ENCODE data around the gene PLEKHD1. TPM values are rescaled to one million over a fixed set of nuclear protein-coding genes. Genes with fewer than 3 reads are reported as not detected.

Gene PLEKHD1
- 0.03 to 0.07 TPM (median 0.03 TPM) in 3 of 5 replicates, not detected in the others for total RNA-seq (2022; extraction: Qiagen RNA extraction; ENCODE audit: low read depth)

GRCh38 chr14:69484444-69485314 is at the start of gene PLEKHD1:
Gene PLEKHD1, plus strand, starts transcription at chr14:69484728. Its CDS starts 238 bp downstream, at chr14:69484966.

GRCh38 chr14:69574263-69574953 is 89.9 kb downstream of the PLEKHD1 start, which contains the start of gene CCDC177:
Gene CCDC177, minus strand, starts transcription at chr14:69574871. Its CDS starts 1,249 bp downstream, at chr14:69573622.

Other genes starting within 250 kb of the PLEKHD1 start
- 2.5 to 3.8 TPM (median 3.6 TPM) in 5 replicates for gene GALNT16, start 224.6 kb upstream of the PLEKHD1 start, total RNA-seq (2022; extraction: Qiagen RNA extraction; ENCODE audit: low read depth)
- gene ERH, start 86.4 kb upstream of the PLEKHD1 start, total RNA-seq (2022; extraction: Qiagen RNA extraction; ENCODE audit: low read depth), result 327 to 361 TPM (median 329 TPM) in 5 replicates
- gene SLC39A9, start 86.0 kb upstream of the PLEKHD1 start, total RNA-seq (2022; extraction: Qiagen RNA extraction; ENCODE audit: low read depth), result 35.5 to 45.8 TPM (median 42.5 TPM) in 5 replicates
- gene CCDC177, start 90.1 kb downstream of the PLEKHD1 start, total RNA-seq (2022; extraction: Qiagen RNA extraction; ENCODE audit: low read depth), result 0.02 to 0.07 TPM (median 0.06 TPM) in 3 of 5 replicates, not detected in the others
- 6.0 to 7.0 TPM (median 6.7 TPM) in 5 replicates for gene SUSD6, start 126.9 kb downstream of the PLEKHD1 start, total RNA-seq (2022; extraction: Qiagen RNA extraction; ENCODE audit: low read depth)

Measured in A549 treated with GW870086 at 1 μM for 4 hours (cell line).